HG02763 (cell line): ENCODE data around the gene GPR107.

Experiments
- ATAC-seq: cut with Tn5 transposase; IDR thresholded peaks from one replicate; pipeline ENCODE4 v1.9.1; 2021; ENCODE audit warnings: mild to moderate bottlenecking, moderate library complexity; ENCODE audit not compliant: unreplicated experiment

GPR107 gene

DNA sequence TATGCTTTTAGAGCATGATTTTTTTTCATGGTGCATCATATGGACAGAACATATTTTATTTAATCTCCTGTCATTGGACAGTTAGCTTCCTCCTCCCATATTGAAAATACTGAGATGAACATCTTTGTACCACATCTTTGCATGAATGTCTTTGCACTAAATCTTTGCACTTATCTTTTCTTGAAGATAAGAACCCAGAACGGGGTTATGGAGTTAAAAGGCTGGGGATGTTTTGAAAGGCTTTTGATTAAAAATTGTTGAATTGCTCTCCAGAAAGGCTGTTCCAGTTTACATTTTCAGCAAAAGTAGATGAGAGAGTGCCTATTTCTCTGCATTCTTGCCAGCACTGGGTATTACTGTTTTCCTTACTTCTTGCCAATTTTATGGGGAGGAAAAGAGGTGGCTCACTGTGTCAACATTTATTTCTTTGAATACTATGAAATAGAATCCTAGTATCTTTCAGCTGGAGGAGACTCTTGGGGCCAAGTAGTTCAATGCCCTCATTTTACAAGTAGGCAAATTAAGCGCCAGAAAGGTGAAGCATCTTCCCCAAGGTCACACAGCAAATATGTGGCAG is 125.7 kb downstream of the GPR107 start:
- no peak for ATAC-seq

DNA sequence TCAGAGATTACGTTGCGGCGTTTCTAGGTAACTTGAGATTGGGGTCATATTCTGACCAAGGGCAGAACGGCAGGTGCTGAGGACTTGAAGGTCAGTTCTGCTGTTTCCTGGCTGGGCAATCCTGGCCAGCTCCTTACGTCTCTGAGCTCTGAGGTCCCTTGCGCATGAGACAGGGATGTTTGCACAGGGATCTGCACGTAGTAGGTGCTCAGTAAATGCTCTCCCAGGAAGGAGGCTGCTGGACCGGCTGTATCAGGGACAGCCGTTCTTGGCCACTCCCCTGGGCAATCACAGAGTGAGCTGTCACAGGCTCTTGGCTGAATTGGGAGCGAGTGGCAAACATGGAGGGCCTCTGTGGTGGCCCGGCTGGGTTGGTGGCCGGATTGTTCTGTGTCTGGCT is 126.8 kb downstream of the GPR107 start:
- no peak for ATAC-seq

DNA sequence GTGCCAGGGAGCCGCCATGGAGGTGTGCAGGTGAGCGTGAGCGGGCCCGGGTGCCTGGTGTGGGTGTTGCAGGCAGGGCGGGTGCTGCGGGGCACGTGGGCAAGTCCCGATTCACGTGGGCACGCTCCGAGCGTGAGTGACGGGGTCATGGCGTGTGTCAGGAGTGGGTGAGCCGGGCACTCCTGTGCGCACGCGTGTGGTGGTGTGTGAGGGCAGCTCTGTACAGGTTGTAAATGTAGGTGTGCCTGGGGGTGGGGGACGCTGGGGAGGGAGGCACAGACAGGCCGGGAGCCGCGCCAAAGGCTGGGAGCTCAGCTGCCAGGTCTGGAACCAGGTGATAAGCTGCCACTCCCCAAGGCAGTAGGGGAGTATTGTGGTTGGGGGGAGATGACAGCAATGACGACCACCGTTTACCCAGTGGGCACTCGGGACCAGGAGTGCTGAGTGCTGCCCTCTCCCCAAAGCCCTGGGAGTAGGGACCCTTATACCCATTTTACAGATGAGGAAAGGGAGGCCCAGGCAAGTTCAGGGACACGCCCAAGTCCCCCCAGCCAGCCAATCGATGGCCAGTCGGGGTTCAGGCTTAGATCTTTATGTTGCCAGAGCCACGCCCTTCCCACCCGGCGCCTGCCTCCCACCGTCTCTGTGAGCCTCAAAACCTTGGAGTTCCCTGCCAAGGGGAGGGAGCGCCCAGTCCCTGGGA is 128.1 kb downstream of the GPR107 start:
- no peak for ATAC-seq

DNA sequence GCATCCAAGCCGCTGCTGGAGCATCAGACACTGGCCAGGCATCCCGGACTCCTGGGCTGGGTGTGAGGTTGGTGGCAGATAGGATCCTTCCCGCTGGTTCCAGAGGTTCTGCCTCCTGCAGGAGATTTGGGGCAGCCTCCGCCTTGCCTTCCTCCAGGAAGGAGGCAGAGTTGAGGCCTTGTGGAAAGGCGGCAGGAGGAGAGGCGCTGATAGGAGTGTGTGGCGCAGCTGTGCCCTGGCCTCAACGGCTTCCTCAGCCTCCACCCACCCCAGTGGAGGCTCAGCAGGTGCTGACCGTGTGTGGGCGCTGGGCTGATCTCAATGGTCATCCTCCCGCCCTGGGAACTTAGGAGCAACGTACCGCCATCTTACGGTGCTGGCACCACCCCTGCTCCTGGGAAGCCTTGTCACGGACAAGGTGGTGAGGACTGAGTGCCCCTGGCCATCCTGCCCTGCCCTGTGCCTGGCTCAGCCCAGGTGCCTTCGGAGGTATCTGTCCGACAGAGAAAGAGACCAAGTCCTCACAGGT is 128.7 kb downstream of the GPR107 start:
- no peak for ATAC-seq

DNA sequence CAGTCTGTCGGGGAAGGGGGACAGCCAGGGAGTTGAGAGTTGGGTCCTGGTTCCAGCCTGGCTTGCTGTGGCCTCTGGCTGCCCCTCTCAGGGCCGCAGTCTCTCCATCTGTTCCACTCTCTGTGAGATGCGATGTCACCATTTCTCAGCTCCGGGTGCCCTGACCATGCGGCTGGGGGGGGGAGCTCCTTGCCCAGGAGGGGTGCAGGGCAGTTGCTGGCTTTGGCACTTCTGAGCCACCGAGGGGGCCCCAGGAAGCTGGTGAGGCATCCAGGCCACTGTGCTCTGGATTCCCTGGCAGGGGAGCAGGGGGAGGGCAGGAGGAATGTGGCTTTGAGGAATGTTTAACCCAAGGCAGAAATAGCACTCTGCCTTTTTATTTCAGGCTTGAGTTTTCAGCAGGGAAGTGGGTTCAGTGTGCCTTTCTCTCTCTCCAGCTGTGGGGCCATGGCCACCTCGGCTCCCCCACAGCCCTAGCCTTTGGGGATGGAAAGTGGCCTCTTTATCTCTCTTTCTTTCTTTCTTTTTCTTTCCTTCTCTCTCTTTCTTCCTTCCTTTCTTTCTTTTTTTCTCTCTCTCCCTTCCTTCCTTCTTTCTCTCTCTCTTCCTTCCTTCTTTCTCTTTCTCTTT is 129.5 kb downstream of the GPR107 start:
- ATAC-seq: no peak

DNA sequence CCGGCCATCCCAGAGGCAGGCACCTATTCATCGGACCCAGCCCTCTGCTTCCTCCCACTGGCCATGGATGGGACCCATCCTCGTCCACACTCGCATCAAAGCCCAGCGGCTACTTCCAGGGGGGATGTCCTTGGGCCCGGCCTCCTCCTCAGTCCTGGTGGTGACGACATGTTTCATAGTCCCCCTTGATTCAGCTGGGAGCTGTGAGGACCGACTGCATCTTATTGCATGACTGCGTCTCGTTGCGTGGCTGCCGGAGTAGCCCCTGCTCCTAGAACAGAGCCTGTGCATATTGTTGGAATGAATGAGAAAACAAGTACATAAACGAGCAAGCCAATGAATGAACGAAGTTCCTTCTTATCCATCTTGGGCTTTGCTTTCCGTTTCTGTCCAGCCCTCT is 131.3 kb downstream of the GPR107 start:
- ATAC-seq: no peak

DNA sequence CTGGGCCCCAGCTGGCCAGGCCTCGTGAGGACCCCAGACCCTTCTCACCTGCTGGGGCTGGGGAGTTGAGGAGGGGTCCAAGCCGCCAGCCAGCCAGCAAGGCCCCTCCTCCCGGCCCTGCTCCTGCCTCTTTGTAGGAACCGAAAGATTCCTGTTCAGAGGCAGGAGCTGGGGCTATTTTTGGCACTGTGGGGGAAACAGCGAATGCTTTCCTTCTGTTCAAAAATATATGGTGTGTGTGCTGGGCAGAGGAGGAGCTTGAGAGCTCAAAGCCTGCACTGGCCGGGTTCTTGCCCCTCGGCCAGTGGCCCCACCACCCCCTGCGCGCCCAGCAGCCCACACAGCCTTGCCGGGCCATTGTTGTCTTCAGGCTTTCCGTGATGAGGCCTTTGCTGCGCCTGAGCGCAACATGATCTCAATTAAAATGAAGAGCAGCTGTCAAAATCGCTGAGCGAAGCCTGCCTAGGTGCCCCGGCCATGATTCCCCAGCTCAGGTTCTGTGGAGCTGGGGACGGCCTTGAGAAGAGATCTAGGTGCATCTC is 131.9 kb downstream of the GPR107 start:
- no peak for ATAC-seq

DNA sequence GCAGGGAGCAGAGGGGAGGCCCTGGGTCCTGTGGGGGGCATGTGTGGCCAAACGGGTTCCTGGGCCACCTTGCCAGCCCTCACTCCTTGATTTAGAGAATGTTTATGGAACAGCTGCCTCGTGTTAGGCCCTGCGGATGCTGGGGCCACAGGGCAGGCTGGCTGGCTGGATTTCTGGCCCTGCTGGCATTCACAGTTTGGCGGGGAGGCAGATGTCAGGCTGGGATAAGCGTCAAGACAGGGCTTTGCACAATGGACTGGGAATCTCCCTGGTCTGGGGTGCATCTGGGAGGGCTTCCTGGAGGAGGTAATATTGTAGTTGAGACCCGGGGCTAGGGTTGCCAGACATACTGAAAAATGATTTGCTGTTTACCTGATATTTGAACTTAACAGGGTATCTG is 132.3 kb downstream of the GPR107 start:
- ATAC-seq: no peak

DNA sequence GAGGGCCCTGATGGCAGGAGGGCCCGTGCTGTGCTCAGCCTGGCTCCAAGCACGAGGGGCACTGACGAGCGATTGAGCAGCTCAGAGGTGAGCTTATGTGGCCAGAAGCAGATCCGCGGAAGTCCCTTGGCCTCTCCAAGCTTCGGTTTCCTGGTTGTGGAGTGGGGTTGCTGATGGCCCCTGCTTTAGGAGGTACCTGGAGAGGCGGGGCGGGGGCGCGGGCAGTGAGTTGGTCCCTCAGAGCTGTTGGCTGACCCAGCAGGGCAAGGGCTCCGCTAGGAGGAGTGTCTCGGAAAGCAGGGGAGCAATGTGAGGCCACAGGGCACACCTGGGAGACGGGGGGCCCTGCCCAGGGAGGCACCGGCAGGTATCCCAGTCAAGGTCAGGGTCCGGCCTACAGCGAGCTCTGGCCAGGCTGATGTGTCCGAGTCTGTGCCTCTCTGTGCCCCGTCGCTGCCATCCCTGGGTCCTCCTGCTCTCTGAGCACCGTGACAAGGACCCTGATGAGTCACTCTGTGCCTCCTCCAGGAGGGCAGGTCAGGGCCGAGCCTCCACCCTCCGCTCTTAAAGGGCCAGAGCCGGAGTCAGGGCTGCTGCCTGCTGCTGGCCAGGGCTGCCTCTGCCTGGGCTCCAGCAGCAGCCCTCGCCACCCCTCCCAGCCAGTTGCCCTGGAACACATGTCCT is 133.3 kb downstream of the GPR107 start:
- ATAC-seq: no peak

DNA sequence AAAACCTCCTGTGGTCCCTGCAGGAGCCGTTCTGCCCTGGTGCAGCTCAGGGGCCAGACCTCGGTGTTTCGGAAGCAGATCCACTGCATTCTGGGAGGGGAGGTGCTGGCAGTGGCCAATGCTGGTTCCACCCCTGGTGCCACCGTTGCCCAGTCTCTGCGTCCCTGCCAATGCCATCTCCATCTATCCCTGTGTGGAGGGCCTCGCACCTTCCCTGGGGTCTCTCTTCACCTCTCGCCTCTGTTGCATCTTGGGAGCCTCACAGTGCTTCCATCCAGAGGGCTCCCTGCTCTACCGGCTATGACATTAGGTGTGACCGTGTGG is 133.8 kb downstream of the GPR107 start:
- no peak for ATAC-seq

DNA sequence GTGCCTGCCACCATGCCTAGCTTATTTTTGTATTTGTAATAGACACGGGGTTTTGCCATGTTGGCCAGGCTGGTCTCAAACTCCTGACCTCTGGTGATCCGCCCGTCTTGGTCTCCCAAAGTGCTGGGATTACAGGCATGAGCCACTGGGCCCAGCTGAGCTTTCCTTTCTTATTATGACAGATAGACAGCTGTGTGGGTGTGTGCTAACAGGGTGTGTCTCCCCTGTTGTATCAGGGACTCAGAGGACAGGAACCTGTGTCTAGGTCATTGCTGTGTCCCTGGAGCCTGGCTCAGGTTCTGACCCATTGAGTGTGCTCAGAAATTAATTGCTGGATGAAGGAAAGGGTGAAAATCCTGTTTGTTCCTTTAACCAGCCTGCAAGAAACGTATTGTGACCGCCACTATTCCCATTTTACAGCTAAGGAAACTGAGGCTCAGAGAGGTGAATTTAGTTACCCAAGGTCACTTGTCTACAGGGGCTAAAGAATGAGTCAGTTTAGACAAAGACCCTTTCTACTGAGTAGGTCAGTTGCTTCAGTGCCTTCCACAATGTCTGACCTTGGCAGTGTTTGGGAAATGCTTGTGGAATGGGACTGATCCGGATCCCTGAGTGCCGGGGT is 135.3 kb downstream of the GPR107 start:
- no peak for ATAC-seq
